Activated T-cell treated with anti-CD3 and anti-CD28 coated beads for 48 hours (primary cell): ENCODE measurements around the gene SLC25A34.

Experiments
- DNase-seq: peaks from one replicate; pipeline ENCODE4 v3.0.0-alpha.2; 2020; ENCODE audit warnings: low read depth

SLC25A34 gene

GRCh38 chr1:15775706-15776105 is 39.6 kb downstream of the SLC25A34 start:
- no peak for DNase-seq

GRCh38 chr1:15777909-15778707 is 42.0 kb downstream of the SLC25A34 start:
- DNase-seq = no peak

DNA sequence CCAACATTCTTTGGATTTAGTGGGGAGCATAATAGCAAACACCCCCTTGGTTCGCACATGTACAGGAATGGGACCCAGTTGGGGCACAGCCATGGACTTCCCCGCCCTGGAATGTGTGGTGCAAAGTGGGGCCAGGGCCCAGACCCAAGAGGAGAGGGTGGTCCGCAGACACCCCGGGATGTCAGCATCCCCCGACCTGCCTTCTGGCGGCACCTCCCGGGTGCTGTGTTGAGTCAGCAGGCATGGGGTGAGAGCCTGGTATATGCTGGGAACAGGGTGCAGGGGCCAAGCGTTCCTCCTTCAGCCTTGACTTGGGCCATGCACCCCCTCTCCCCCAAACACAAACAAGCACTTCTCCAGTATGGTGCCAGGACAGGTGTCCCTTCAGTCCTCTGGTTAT is 49.6 kb downstream of the SLC25A34 start:
- DNase-seq = no peak

DNA sequence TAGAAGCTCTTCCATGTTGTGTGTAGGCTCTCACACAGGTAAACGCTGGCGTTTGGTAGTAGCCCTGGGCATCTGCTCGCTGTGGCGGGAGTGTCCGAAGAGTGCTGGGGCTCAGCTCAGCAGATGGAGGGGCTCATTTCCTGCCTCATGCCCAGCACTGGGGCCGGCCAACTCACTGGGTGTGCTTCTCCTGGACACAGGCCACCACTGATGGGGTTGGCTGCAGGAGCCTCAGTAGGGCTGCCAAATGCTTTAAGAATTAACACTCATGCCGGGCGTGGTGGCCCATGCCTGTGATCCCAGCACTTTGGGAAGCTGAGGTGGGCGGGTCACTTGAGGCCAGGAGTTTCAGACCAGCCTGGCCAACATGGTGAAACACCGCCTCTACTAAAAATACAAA is 50.5 kb downstream of the SLC25A34 start:
- no peak for DNase-seq

DNA sequence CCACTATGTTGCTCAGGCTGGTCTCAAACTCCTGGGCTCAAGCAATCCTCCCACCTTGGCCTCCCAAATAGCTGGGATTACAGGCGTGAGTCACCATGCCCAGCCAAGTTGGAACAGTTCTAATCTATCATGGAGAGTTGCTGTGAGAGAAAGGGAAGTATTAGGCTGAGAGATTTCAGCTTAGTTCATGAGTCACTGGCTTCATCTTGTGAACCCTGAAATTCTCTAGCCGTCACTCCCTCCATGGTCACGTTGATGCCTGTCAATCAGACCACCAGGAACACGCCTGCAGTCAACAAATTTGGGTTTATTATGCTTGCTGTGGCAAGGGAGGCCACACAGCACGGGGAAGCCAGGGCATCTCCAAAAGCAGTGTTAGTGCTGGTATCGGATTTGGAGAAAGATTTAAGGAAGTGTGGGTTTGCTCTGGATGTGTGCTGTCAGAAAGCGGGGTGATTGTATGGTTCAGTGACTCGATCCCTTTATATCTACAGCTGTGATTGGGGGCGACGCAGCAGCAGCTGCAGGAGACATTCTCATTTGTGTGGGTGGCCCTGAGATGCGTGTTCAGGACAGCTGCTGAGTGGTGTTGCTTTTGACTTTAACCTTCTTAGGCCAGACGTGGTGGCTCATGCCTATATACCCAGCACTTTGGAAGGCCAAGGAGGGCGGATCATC is 52.7 kb downstream of the SLC25A34 start:
- DNase-seq = no peak
